Left renal pelvis (tissue), 4 donors: ENCODE results near the gene C4orf33. TPM values are rescaled to one million over a fixed set of nuclear protein-coding genes. Genes with fewer than 3 reads are reported as not detected.
"Not testable (repeated sequence)": the region's sequence is repeated elsewhere in the genome, so short reads cannot be mapped to it uniquely, and the experiment has no call there.

ENCODE experiments used
- DNase-seq, 4 donors: peaks; one replicate each; pipeline ENCODE4 v3.0.0-alpha.2; 2013; ENCODE audit warnings: low read depth in 4 of 4, low spot score in 3 of 4
- polyA plus RNA-seq, 4 donors: library from polyadenylated mRNA; unstranded; fragments of 120-200 nt; gene quantifications; one replicate each; pipeline ENCODE4 v1.2.1, GENCODE V29; 2013; ENCODE audit not compliant: insufficient read length in 4 of 4

Gene C4orf33
- polyA plus RNA-seq, result 10 to 100 TPM; 12.0 to 16.7 (median 15.6) TPM

DNA sequence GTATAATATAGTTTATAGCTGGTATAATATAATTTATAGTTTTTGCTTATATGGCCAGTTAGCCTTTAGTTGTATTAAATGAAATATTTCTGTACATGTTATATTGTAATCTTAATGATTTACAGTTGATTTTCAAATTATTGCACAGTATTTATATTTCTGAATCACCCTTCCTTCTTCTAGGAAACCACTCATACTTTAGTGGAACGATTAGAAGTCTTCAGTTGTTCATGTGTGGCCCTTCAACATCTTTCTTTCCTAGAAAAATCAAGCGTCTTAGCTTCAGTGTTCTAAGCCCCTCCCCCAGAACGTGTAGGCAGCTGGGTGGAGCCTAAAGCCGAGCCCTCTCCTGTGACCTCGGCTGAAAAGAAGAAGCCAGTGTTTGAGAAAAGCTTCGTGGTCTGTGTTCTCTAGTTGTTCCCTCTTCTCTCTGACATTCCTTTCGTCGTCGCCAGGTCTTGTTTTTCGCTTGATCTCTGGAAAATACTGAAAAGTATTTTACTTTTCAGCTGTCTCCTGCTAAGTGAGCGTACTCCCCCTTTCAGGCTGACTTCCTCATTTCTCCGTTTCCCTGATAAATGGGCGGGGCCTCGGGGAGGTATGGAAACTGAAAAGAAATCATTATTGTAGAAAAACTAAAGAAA, at the start of gene C4orf33:
TSS of gene C4orf33 (plus strand) at position 342 of the 644 bp plus-strand sequence. CDS start 6,459 bp downstream, outside the sequence.
- DNase-seq, result peak; percentile 42 to 66 (median 52)

DNA sequence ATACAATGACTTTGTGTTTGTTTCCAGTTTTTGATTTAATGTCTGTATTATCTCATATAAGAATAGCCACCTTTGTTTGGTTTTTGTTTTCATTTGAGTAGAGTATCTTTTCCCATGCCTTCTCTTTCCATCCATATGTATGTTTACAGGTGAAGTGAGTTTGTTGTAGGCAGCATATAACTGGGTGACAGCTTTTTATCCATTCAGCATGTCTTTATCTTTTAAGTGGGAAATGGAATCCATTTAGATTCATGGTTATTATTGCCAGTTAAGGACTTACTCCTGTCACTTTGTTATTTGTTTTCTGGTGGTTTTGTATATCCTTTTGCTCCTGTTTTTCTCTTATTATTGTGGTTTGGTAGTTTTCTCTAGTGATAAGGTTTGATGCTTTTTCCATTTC, 36.9 kb upstream of the C4orf33 start:
- no peak for DNase-seq

- no peak for DNase-seq
Observed at GRCh38 chr4:129062580-129062979, 33.4 kb upstream of the C4orf33 start.

GRCh38 chr4:129063640-129064039, 32.3 kb upstream of the C4orf33 start:
- no peak for DNase-seq

DNA sequence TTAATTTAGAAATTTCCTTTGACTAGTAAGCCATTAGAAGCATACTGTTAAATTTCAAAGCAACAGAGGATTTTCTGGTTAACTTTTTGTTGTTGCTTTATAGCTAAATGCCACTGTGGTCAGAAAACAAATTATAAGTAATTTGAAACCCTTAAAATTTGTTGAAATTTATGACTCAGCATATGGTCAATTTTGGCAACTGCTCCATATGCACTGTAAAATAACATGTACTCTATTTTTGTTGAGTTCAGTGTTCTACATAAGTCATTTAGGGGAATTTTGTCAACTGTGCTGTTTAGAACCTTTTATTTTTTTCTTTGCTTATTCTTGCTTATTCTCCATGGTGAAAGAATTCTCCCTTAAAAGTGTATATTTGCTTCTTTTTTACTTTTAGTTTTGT, 31.2 kb upstream of the C4orf33 start:
- no peak for DNase-seq

GRCh38 chr4:129069537-129069936, 26.4 kb upstream of the C4orf33 start:
- DNase-seq, result not testable (repeated sequence)

GRCh38 chr4:129077326-129077725, 18.6 kb upstream of the C4orf33 start:
- DNase-seq, result no peak

- DNase-seq, result no peak
Observed at GRCh38 chr4:129080129-129080528, 15.8 kb upstream of the C4orf33 start.

DNA sequence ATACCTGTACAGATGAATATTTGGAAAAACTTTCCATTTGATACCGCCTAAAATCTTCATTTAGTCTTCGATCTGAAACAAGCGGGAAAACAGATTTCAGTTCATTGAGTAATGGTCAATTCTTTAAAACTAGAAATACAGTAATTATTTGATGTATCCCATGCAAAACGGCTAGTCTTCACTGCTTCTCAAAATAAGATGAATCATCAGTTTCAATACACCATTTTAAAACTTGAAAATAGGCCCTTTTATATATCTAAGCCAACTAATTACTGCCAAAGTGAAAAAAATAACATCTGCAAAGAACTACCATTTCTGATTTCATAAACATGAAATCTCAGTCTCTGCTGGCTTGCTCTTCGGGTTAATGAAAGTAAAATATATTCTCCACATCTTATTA, 13.7 kb upstream of the C4orf33 start:
- no peak for DNase-seq

DNA sequence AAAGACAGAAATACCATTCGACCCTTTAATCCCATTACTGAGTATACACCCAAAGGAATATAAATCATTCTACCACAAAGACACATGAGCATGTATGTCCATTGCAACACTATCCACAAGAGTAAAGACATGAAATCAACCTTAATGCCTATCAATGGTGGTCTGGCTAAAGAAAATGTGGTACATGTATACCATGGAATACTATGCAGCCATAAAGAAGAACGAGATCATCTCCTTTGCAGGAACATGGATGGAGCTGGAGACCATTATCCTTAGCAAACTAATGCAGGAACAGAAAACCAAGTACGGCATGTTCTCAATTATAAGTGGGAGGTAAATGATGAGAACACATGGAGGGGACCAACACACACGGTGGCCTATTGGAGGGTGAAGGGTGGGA, 10.5 kb upstream of the C4orf33 start:
- DNase-seq, result no peak

DNA sequence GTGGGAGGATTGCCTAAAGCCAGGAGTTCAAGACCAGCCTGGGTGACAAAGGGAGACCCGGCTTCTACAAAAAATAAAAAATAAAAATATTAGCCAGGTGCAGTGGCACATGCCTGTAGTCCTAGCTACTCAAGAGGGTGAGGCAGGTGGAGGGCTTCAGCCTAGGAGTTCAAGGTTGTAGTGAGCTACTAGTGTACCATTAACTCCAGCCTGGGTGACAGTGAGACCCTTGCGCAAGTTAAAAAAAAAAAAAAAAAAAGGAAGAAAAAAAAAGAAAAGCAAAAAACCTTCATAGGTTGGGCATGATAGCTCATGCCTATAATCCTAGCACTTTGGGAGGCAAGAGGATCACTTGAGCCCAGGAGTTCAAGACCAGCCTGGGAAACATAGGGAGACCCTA, 8.4 kb upstream of the C4orf33 start:
- no peak for DNase-seq

GRCh38 chr4:129092631-129093190, 3.2 kb upstream of the C4orf33 start:
- peak in 3 of 4 donors; percentile 19 to 31 (median 26) for DNase-seq

- DNase-seq, result peak; percentile 94 to 96 (median 96)
Observed at GRCh38 chr4:129093191-129093920, 2.6 kb upstream of the C4orf33 start, which contains the start of gene SCLT1. TSS of gene SCLT1 (minus strand) at chr4:129093539. CDS start at chr4:129093103, 436 bp downstream.

GRCh38 chr4:129094347-129094746, 1.6 kb upstream of the C4orf33 start:
- no peak for DNase-seq

DNA sequence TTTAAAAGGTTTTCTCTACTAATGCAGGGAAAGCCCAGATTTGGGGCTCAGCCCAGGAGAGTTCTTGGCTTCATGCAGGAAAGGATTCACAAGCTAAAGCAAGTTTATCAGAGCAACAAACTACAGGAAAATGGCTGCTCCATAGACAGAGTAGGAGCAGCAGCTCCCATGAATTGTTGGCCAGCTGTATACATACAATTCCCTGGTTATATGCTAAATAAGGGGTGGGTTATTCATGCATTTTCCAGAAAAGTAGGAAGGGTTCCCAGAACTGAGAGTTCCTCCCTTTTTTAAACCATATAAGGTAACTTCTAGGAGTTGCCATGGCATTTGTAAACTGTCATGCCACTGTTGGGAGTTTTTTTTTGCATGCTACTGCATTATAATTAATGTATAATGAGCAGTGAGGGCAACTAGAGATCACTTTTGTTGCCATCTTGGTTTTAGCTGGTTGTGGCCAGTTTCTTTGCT, 2.6 kb downstream of the C4orf33 start:
- no peak for DNase-seq

GRCh38 chr4:129109965-129110824, 14.2 kb downstream of the C4orf33 start:
- no peak for DNase-seq

DNA sequence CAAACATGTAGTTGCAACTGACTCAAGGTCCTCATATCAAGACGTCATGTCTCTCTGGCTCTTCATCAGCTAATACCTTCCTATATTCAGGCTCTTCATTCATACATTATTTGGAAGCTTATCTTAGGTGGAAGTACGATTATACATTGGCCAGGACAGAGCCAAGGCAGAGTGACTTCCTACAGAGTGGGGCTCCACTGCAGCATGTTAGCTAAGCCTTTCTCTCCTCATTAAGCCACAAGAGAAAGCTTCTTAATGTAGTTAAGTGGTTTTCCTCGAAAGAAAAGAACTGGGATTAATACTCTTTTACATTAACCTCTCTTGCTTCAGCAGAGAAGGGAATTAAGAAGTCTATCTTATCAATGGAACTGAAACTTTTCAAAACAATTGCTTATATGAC, 15.0 kb downstream of the C4orf33 start:
- DNase-seq, result no peak

- no peak for DNase-seq
Observed at GRCh38 chr4:129111919-129112318, 16.0 kb downstream of the C4orf33 start.

- no peak for DNase-seq
Observed at GRCh38 chr4:129113434-129113833, 17.5 kb downstream of the C4orf33 start.

GRCh38 chr4:129113919-129114318, 18.0 kb downstream of the C4orf33 start:
- no peak for DNase-seq

DNA sequence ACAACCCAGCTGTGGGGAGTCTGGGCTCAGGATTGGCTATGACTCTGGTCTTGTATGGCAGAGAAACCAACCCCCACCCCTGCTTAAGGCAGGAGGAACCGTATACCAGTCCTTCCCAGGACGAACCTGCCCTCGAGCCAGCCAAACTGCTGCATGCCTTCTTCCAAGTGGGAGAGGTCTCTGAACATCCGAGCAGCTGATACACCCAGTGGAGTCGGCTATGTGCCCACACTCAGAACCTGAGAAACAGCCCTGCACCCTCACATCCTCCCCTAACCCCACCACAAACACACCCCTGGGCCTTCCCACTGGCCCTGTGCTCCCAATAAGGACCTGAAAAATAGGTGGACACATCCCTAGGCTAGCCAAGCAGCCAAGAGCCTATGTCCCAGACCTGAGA, 21.8 kb downstream of the C4orf33 start:
- DNase-seq, result no peak
